Thoracic aorta (tissue), 2 donors: Measurements from ENCODE around the gene SNAPC2. TPM values are rescaled to one million over a fixed set of nuclear protein-coding genes. Genes with fewer than 3 reads are reported as not detected.

ENCODE experiments used
- ATAC-seq: fragments of 150-250 bp; one replicate; pipeline ENCODE4 v1.8.0; 2017; ENCODE audit warnings: low read depth; ENCODE audit not compliant: insufficient number of reproducible peaks, low FRiP score
- DNase-seq: peaks from one replicate; pipeline ENCODE4 v3.0.0-alpha.2; 2020; ENCODE audit warnings: low spot score
- H3K27ac ChIP-seq, 2 donors: fragments of 200-600 bp; sonication (generic); 1 replicate in 1 of 2; 2 replicates in 1 of 2; pipeline ENCODE4 v1.5.1; 2016; ENCODE audit warnings: mild to moderate bottlenecking in 2 of 2, moderate library complexity in 2 of 2
- H3K27me3 ChIP-seq: fragments of 200-600 bp; sonication (generic); replicated peaks from 2 replicates; pipeline ENCODE4 v1.6.0; 2016; ENCODE audit warnings: mild to moderate bottlenecking; ENCODE audit not compliant: insufficient read depth
- H3K36me3 ChIP-seq: fragments of 200-600 bp; sonication (generic); one replicate; pipeline ENCODE4 v1.5.1; 2016
- H3K4me1 ChIP-seq, 2 donors: fragments of 200-600 bp; sonication (generic); 1 replicate in 1 of 2; 2 replicates in 1 of 2; pipeline versions ENCODE4 v1.5.1 to v1.6.0; 2016; ENCODE audit warnings: low read depth in 2 of 2, mild to moderate bottlenecking in 1 of 2; ENCODE audit not compliant: control insufficient read depth in 1 of 2
- H3K4me3 ChIP-seq: fragments of 200-600 bp; sonication (generic); 2 replicates; pipeline ENCODE4 v1.5.1; 2016; ENCODE audit warnings: mild to moderate bottlenecking
- H3K9me3 ChIP-seq: fragments of 200-600 bp; sonication (generic); 2 replicates; pipeline ENCODE4 v1.5.1; 2016
- CTCF ChIP-seq: fragments of 200-600 bp; sonication (generic); IDR thresholded peaks from one replicate; pipeline ENCODE4 v1.5.1; 2019; ENCODE audit warnings: antibody characterized with exemption
- total RNA-seq, 2 donors: library from RNA; depleted of rRNA; stranded (reverse); fragments of >200 nt; gene quantifications; one replicate each; pipeline versions ENCODE4 v1.1.0 to v1.2.3, GENCODE V29; 2016

Gene SNAPC2
- total RNA-seq, 2 donors from 2014 or later: 13.3 to 26.1 TPM

GRCh38 chr19:7921967-7922835 lies 2.1 kb downstream of the SNAPC2 start:
- no peak for TF ChIP-seq CTCF
- H3K27ac ChIP-seq: peak overlapping the region in 1 of 2 donors; percentile 85

GRCh38 chr19:7922836-7923195 lies 2.7 kb downstream of the SNAPC2 start:
- H3K4me3 ChIP-seq: no peak overlapping the region
- no peak for DNase-seq
- H3K9me3 ChIP-seq: no peaks in the 10 kb centered on the region
- no peak overlapping the region for H3K27ac ChIP-seq
- TF ChIP-seq CTCF: no peak
- ATAC-seq: no peak
- peaks cover 34 to 61% of the 10 kb centered on the region in 2 donors for H3K4me1 ChIP-seq
- no peaks in the 10 kb centered on the region for H3K27me3 ChIP-seq
- peaks cover 14% of the 10 kb centered on the region for H3K36me3 ChIP-seq

More at GRCh38 chr19:7921967-7922835, 2.1 kb downstream of the SNAPC2 start:
- peaks cover 14% of the 10 kb centered on the region for H3K36me3 ChIP-seq
- peak overlapping the region; percentile 80 for H3K4me3 ChIP-seq
- H3K4me1 ChIP-seq: peaks cover 35 to 63% of the 10 kb centered on the region in 2 donors
- ATAC-seq (no peak), DNase-seq (no peak)
- no peaks in the 10 kb centered on the region for H3K27me3 ChIP-seq
- no peaks in the 10 kb centered on the region for H3K9me3 ChIP-seq

GRCh38 chr19:7923295-7924191 lies 3.4 kb downstream of the SNAPC2 start:
- H3K36me3 ChIP-seq: peaks cover 14% of the 10 kb centered on the region
- no peaks in the 10 kb centered on the region for H3K27me3 ChIP-seq
- H3K4me1 ChIP-seq: peaks cover 35 to 61% of the 10 kb centered on the region in 2 donors
- no peak for TF ChIP-seq CTCF
- H3K27ac ChIP-seq: no peak overlapping the region
- no peak overlapping the region for H3K4me3 ChIP-seq
- no peak for DNase-seq
- ATAC-seq: no peak
- no peaks in the 10 kb centered on the region for H3K9me3 ChIP-seq

- ATAC-seq (no peak), DNase-seq (no peak)
- Histone ChIP-seq H3K27ac (no peak overlapping the region), H3K9me3 (no peaks in the 10 kb centered on the region), H3K36me3 (peaks cover 14% of the 10 kb centered on the region), H3K4me1 (peaks cover 38 to 60% of the 10 kb centered on the region in 2 donors), H3K4me3 (no peak overlapping the region), H3K27me3 (no peaks in the 10 kb centered on the region)
- no peak for TF ChIP-seq CTCF
Observed at GRCh38 chr19:7924241-7924640, 4.1 kb downstream of the SNAPC2 start.

- no peak for TF ChIP-seq CTCF
- peaks cover 14% of the 10 kb centered on the region for H3K36me3 ChIP-seq
- ATAC-seq: no peak
- H3K4me3 ChIP-seq: peak overlapping the region; percentile 64
- H3K9me3 ChIP-seq: no peaks in the 10 kb centered on the region
- no peak overlapping the region for H3K27ac ChIP-seq
- peaks cover 42 to 60% of the 10 kb centered on the region in 2 donors for H3K4me1 ChIP-seq
- H3K27me3 ChIP-seq: no peaks in the 10 kb centered on the region
- DNase-seq: no peak
Observed at GRCh38 chr19:7924651-7925170, 4.6 kb downstream of the SNAPC2 start.
